ENCODE data around the gene LRCH4. TPM values are rescaled to one million over a fixed set of nuclear protein-coding genes. Genes with fewer than 3 reads are reported as not detected.

The LRCH4 gene
- total RNA-seq, 1 donor from 2014 or later, result 3.9 TPM

DNA sequence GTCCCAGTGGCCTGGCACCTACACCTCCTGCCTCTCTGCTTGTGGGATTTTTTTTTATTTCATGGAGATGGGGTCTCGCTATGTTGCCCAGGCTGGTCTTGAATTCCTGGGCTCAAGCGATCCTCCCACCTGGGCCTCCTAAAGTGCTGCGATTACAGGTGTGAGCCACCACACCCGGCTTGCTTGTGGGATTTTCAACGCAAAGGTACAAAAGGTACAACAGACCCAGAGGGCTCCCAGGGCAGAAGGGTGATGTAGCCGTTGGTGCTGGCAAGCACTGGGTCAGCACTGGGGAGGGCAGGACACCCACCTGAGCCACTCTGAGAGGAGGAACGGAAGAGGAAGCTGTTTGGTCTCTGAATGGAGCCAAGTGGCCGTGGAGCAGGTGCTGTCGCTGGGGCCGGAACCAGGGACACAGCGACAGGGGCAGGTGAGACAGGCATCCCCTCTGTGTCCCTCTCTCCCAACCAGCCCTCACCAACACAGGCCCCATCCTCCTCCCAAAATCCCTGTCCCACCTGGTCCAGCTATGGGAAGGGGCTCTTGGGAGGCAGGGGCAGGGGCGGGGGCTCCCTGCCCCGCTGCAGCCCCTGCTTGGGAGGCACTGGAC is 9.4 kb downstream of the LRCH4 start:
- DNase-seq (ENCODE audit: low read depth) (no peak), FAIRE-seq (no peak)
- TF ChIP-seq, protein P1, sequence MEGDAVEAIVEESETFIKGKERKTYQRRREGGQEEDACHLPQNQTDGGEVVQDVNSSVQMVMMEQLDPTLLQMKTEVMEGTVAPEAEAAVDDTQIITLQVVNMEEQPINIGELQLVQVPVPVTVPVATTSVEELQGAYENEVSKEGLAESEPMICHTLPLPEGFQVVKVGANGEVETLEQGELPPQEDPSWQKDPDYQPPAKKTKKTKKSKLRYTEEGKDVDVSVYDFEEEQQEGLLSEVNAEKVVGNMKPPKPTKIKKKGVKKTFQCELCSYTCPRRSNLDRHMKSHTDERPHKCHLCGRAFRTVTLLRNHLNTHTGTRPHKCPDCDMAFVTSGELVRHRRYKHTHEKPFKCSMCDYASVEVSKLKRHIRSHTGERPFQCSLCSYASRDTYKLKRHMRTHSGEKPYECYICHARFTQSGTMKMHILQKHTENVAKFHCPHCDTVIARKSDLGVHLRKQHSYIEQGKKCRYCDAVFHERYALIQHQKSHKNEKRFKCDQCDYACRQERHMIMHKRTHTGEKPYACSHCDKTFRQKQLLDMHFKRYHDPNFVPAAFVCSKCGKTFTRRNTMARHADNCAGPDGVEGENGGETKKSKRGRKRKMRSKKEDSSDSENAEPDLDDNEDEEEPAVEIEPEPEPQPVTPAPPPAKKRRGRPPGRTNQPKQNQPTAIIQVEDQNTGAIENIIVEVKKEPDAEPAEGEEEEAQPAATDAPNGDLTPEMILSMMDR (IDR thresholded peaks at IDR 0.05; ENCODE audit: insufficient read depth, low read length, severe bottlenecking), result no peak
- Histone ChIP-seq H3K27me3 (ENCODE audit: control insufficient read depth, insufficient read depth, low read length) (no peaks in the 10 kb centered on the region), H3K36me3 (ENCODE audit: control insufficient read depth, insufficient read depth, low read length) (peaks cover 50% of the 10 kb centered on the region), H3K4me3 (ENCODE audit: low read depth, low read length) (no peak overlapping the region)

DNA sequence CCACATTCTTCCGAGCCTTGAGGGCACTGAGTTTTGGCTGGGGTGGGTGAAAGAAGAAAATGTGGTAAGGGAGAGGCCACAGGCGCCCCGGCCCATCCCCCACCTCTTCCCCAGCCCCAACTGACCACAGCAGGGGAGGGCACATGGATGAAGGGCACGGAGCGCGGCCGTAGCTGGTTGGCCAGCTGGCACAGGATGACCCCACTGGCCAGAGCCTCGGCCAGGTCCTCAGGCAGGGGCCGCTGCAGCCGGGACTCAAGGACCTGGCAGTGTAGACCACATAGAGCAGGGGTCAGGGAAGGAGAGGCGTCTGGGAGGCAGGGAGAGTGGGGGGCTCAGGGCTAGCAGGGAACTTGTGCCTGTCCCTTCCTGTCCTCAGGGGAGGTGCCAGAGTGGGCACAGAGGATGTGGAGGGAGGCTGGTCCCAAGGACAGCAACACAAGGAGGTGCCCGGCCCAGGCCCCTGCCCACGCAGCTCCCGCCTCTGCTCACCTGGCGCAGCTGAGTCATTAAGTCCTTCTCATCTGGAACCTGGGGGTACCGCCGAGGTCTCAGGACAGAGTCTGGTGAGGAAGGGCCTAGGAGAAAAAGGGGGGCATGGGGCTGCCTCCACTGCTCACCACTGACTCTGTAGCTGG is 10.1 kb downstream of the LRCH4 start:
- TF ChIP-seq, protein P1 (IDR thresholded peaks at IDR 0.05; ENCODE audit: insufficient read depth, low read length, severe bottlenecking), result no peak
- Histone ChIP-seq H3K4me3 (ENCODE audit: low read depth, low read length) (no peak overlapping the region), H3K27me3 (ENCODE audit: control insufficient read depth, insufficient read depth, low read length) (no peaks in the 10 kb centered on the region), H3K36me3 (ENCODE audit: control insufficient read depth, insufficient read depth, low read length) (peaks cover 45% of the 10 kb centered on the region)
- no peak for DNase-seq (ENCODE audit: low read depth)
- FAIRE-seq, result no peak

DNA sequence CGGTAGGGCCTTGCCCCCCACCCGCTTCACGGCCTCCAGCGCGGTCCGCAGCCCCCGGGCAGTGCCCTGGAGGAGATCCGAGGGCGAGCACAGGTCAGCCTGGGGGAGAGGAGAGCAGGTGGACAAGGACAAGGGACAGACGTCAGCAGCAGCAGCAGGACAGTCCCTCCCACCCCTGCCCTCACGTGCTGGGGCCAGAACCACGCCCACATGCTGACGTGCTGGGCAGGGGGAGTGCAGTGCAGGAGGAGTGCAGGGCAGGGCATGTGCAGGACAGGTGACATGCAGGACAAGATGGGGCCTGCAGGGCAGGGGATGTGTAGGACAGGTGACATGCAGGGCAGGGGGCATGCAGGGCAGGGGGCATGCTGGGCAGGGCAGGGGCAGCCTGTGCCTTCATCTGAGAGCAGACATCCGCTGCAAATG is 10.7 kb downstream of the LRCH4 start:
- TF ChIP-seq, protein P1 (IDR thresholded peaks at IDR 0.05; ENCODE audit: insufficient read depth, low read length, severe bottlenecking), result no peak
- H3K36me3 ChIP-seq (ENCODE audit: control insufficient read depth, insufficient read depth, low read length), result peaks cover 42% of the 10 kb centered on the region
- no peak overlapping the region for H3K4me3 ChIP-seq (ENCODE audit: low read depth, low read length)
- no peak for DNase-seq (ENCODE audit: low read depth)
- H3K27me3 ChIP-seq (ENCODE audit: control insufficient read depth, insufficient read depth, low read length), result no peaks in the 10 kb centered on the region
- no peak for FAIRE-seq

DNA sequence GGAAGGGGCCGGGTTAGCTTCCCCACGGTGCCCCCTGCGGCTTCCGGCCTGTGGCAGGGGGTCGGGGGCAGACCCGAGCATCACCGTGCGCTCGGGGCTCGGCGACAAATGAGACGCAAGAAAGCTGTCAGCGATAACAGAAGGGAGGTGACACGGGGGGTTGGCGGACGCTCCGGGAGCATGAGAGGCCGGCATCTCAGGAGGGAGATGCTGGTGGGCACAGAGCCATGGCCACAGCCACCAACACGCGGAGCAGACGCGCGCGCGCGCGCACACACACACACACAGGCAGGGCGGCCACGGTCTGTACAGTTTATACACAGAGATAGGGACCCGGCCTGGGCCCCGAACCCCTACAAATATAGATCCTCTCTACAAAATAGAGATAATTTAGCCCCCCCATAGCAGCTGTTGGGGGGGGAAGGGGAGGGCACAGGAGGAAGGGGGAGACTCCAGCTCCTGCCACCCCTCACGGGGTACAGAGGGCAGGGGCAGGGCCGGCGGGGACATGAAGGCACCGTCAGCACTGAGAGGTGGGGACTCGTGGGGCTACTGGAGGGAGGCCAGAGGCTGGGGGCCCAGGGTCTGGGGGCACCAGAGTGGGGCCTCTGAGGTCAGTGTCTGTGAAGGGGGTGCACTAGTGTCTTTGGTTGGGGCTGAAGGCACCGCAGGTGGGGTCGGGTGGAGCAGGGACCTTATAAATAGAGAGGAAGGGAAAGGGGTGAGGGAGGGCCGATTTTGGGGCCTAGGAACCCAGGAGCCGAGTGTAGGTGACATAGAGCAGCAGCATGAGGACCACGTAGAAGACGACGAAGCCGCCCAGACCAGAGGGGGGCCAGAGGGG is 11.3 kb downstream of the LRCH4 start:
- no peak overlapping the region for H3K4me3 ChIP-seq (ENCODE audit: low read depth, low read length)
- FAIRE-seq (no peak), DNase-seq (ENCODE audit: low read depth) (no peak)
- TF ChIP-seq, protein P1 (IDR thresholded peaks at IDR 0.05; ENCODE audit: insufficient read depth, low read length, severe bottlenecking), result no peak
- peaks cover 37% of the 10 kb centered on the region for H3K36me3 ChIP-seq (ENCODE audit: control insufficient read depth, insufficient read depth, low read length)
- no peaks in the 10 kb centered on the region for H3K27me3 ChIP-seq (ENCODE audit: control insufficient read depth, insufficient read depth, low read length)

DNA sequence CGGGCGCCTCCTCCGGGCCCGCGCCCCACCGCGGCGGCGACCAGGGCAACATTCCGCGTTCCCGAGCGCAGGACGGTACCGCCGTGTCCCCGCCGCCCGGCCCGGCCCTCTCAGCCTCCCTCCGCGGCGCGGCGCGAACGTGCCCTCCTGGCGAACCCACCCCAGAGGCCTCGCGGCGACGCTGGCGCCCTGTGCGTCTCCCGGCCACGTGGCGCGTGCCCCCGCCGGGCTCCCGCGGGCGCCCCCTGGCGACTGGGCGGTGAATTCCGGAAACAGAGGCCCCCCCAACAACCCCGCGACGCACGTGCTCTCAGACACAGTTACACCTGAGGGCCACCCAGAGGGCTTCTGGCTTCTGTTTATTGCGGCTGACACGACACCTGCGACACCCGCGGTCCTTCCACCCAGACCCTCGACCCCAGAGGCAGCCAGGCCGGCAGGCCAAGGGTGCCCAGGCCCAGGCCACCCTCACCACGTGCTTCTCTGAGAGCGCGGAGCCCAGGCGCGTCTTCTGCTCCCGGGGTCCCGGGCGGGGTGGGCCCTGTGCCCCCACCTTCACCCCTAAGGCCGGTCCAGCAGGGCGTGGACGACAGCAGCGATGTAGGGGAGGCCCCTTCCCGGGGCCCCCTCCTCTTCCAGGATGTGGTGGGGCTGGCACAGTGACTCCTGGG is 12.1 kb downstream of the LRCH4 start, which contains the start of gene SAP25:
SAP25 (minus strand) TSS at position 210 of the 671 bp plus-strand sequence; CDS start at position 52, 158 bp downstream.
- FAIRE-seq, result no peak

More for the DNA sequence above, 12.1 kb downstream of the LRCH4 start, which contains the start of gene SAP25:
- H3K4me3 ChIP-seq (ENCODE audit: low read depth, low read length), result no peak within 1 kb of the TSS
- TF ChIP-seq, protein P1 (IDR thresholded peaks at IDR 0.05; ENCODE audit: insufficient read depth, low read length, severe bottlenecking), result no peak
- H3K27me3 ChIP-seq (ENCODE audit: control insufficient read depth, insufficient read depth, low read length), result no peaks in the 10 kb centered on the region
- no peak for DNase-seq (ENCODE audit: low read depth)
- H3K36me3 ChIP-seq (ENCODE audit: control insufficient read depth, insufficient read depth, low read length), result peaks cover 33% of the 10 kb centered on the region

Measured in bronchial epithelial cell (primary cell).